Jurkat, Clone E6-1 (cell line): ENCODE measurements around the gene GAPDHS.

ENCODE experiments used
- DNase-seq: peaks from one replicate; pipeline ENCODE4 v3.0.0-alpha.2; 2011; ENCODE audit warnings: low read depth, low spot score
- H3K4me3 ChIP-seq: 2 replicates; pipeline ENCODE4 v1.5.1; 2011; ENCODE audit warnings: mild to moderate bottlenecking, low read length, control low read depth, moderate library complexity

Gene GAPDHS

GRCh38 chr19:35529241-35530218 lies 3.7 kb upstream of the GAPDHS start:
- no peak for DNase-seq

DNA sequence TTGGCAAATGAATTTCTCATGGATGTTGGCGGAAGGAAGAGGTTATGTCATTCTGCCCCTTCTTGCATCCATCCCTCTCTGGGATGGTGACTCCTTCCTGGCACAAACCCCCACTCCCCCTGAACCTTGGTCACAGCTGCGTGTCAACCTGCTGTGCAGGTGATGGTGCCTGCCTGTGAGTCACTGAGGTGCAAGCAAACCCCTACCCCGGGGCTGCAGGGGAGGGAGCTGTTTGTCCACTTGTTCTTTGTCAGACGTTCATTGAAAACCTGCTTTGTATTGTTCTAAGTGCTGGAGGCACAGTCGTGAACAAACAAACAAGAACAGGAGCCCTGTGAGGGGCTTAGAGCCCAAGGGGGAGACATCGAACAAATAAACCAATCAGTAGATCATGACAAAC lies 2.0 kb upstream of the GAPDHS start:
- no peak overlapping the region for H3K4me3 ChIP-seq
- no peak for DNase-seq

More at GRCh38 chr19:35529241-35530218, 3.7 kb upstream of the GAPDHS start:
- H3K4me3 ChIP-seq = no peak overlapping the region

GRCh38 chr19:35533822-35534392 lies 651 bp downstream of the GAPDHS start:
- no peak for DNase-seq

GRCh38 chr19:35534803-35535480 lies 1.7 kb downstream of the GAPDHS start:
- DNase-seq = no peak
- no peak overlapping the region for H3K4me3 ChIP-seq

More at GRCh38 chr19:35533822-35534392, 651 bp downstream of the GAPDHS start:
- H3K4me3 ChIP-seq = no peak overlapping the region

DNA sequence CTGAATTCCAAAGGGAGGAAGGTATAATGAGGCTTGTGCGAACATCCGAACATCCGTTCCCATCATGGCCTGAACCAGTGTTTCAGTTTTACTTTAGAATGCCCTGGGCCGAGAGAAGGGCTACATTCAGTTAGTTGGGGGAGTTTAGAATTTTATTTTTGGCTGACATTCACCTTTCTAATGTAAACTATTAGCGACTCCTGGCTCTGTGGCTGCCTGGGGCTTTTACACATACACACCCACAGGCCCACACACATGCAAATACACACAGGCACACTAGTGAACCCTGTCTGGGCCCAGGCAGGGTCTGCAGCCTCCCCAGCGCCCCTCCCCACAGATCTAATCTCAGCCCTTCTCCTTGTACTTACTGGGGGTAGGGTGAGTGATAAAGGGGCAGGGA lies 6.1 kb downstream of the GAPDHS start:
- no peak for DNase-seq
- H3K4me3 ChIP-seq = no peak overlapping the region

GRCh38 chr19:35539850-35540249 lies 6.6 kb downstream of the GAPDHS start:
- DNase-seq = no peak
- no peak overlapping the region for H3K4me3 ChIP-seq

DNA sequence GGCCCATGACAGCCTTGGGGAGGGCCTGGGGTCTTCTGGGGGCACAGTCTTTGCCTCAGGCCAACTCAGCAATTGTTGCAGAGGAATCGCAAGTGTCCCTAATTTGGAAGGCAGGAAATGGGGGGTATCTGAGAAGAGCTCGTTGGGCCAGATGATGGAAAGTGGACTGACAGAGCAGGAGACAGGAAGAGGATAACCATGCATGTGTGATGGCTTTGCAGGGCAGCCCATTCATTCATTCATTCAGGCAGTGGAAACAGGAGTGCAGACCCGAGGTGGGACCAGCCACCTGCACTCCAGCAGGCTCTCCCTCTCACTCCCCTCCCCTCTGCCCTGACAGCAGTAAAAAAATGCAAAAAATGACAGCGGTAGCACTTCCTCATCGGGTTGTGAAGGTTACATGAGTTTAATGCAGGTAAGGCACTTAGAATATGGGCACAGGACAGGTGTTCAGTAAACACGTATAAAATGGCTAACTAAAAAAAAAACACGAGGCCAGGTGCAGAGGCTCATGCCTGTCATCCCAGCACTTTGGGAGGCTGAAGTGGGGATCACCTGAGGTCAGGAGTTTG lies 7.2 kb downstream of the GAPDHS start:
- no peak for DNase-seq
- no peak overlapping the region for H3K4me3 ChIP-seq

- H3K4me3 ChIP-seq = no peak overlapping the region
- no peak for DNase-seq
Observed at GRCh38 chr19:35542209-35542608, 9.0 kb downstream of the GAPDHS start.

- no peak for DNase-seq
- H3K4me3 ChIP-seq = no peak overlapping the region
Observed at GRCh38 chr19:35543280-35544109, 10.2 kb downstream of the GAPDHS start.

DNA sequence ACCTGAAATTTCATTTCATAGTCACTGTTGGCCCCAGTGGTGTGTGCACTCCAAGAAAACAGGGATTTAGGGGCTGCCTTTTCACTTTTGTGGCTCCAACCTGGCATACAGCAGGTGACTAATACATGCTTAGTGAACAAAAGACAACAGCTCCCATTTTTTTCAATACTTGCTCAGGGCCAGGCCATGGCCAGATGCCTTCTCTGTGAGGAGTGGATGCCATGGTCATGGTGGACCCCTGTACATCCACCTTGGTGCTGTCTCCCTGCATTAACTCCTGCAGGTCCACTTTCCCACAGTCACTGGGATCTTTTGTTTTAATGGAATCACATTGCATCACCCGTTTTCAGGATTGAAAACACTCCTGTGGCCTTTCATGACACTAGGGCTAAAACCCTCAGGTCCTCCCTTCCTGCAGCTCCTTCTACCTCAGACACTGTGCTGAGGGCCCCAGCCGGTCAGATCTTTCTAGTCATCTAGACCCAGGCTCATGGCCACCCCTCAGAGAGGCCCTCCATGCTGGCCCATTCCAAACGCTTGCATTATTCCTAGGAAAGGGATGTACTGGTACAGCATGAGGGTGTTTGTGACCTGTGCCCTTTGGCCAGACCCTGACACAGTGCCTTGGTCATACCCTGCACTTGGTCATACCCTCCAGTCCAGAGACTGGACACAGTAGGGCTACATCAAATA lies 11.0 kb downstream of the GAPDHS start:
- DNase-seq = no peak
- peak overlapping the region; percentile 85 for H3K4me3 ChIP-seq

DNA sequence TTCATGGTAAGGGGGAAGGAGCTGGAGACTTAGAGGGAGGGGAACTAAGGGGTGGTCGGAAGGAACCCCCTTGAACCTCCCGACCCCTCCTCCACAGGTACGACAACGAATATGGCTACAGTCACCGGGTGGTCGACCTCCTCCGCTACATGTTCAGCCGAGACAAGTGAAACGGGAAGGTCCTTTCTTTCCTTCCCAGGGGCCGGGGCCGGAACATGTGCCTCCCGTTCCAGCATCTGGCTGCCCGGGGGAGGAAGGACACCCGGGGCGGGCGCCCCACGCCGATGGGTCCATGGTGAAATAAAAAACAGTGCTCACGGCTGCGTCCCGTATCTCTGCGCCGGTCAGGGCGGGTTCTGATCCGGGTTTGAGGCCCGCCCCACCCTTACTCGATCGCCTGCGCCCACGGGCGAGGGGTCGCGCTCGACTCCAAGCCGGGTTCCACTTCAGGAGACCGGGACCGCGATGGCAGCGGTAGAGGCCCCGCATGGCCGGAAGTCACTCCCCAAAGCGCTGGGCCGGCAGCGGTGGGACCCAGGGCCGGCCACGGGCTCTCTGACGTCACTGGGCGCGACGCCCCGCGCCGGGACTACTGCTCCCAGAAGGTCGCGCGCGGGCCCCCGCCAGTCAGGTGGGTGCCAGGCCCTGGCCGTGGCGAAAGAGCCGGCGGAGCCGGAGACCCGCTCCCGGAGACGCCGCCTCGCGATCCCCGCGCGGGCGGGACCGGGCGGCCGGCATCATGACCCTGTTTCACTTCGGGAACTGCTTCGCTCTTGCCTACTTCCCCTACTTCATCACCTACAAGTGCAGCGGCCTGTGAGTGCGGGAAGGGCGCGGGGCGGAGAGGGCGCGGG lies 12.0 kb downstream of the GAPDHS start, which contains the start of gene TMEM147:
Gene TMEM147 (plus strand): TSS at position 626 of the 854 bp plus-strand sequence. CDS start 114 bp downstream, at position 740.
- H3K4me3 ChIP-seq = peak within 1 kb of the TSS; percentile 85
- DNase-seq = peak; percentile 52

GRCh38 chr19:35545855-35546381 lies 12.7 kb downstream of the GAPDHS start:
- DNase-seq = no peak
- peak overlapping the region; percentile 85 for H3K4me3 ChIP-seq

DNA sequence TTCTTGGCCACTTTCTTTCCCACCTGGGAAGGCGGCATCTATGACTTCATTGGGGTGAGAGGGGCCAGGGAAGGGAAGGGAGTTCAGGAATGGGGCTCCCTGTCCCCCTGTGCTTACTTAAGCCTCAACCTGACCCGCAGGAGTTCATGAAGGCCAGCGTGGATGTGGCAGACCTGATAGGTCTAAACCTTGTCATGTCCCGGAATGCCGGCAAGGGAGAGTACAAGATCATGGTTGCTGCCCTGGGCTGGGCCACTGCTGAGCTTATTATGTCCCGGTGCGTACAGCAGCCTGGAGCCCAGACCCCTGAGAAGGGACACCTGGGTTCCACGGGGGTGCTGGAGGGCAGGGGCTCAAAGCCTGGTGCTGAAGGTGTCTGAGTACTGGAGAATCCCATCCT lies 13.3 kb downstream of the GAPDHS start:
- DNase-seq = no peak
- peak overlapping the region; percentile 85 for H3K4me3 ChIP-seq

GRCh38 chr19:35549174-35549788 lies 16.0 kb downstream of the GAPDHS start:
- no peak overlapping the region for H3K4me3 ChIP-seq
- DNase-seq = peak; percentile 49

- no peak overlapping the region for H3K4me3 ChIP-seq
- DNase-seq = no peak
Observed at GRCh38 chr19:35549879-35550523, 16.7 kb downstream of the GAPDHS start.
